Measurements from ENCODE around the gene SEZ6L.

The SEZ6L gene

DNA sequence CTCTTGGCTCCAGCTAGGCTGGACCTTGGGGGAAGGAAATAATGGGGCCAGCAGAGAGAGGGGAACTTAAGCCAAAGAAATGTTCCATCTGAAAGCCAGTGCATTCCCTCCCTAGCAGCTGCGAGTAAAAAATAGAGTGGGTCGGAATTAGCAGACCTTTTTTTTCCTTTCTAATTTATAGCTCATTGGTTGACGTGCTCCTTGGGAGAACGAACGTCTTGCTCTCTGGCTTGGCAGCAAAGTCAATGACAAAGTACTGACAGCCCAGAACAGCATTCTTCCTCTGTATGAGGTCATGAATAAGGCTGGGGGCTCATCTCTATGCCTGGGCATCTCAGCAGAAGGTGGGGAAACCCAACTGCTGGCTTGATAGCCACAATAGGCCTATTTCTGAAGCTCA is 65.0 kb downstream of the SEZ6L start:
- TF ChIP-seq CTCF (IDR thresholded peaks at IDR 0.05; ENCODE audit: insufficient read depth, low read length): no peak
- TF ChIP-seq, protein P1, sequence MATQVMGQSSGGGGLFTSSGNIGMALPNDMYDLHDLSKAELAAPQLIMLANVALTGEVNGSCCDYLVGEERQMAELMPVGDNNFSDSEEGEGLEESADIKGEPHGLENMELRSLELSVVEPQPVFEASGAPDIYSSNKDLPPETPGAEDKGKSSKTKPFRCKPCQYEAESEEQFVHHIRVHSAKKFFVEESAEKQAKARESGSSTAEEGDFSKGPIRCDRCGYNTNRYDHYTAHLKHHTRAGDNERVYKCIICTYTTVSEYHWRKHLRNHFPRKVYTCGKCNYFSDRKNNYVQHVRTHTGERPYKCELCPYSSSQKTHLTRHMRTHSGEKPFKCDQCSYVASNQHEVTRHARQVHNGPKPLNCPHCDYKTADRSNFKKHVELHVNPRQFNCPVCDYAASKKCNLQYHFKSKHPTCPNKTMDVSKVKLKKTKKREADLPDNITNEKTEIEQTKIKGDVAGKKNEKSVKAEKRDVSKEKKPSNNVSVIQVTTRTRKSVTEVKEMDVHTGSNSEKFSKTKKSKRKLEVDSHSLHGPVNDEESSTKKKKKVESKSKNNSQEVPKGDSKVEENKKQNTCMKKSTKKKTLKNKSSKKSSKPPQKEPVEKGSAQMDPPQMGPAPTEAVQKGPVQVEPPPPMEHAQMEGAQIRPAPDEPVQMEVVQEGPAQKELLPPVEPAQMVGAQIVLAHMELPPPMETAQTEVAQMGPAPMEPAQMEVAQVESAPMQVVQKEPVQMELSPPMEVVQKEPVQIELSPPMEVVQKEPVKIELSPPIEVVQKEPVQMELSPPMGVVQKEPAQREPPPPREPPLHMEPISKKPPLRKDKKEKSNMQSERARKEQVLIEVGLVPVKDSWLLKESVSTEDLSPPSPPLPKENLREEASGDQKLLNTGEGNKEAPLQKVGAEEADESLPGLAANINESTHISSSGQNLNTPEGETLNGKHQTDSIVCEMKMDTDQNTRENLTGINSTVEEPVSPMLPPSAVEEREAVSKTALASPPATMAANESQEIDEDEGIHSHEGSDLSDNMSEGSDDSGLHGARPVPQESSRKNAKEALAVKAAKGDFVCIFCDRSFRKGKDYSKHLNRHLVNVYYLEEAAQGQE (IDR thresholded peaks at IDR 0.05; ENCODE audit: insufficient replicate concordance, low read depth): no peak
- no peak for TF ChIP-seq GABPA (IDR thresholded peaks at IDR 0.05; ENCODE audit: low read depth)
- TF ChIP-seq SPI1 (IDR thresholded peaks at IDR 0.05; ENCODE audit: borderline replicate concordance, low read depth): no peak
- TF ChIP-seq POLR2AphosphoS5 (IDR thresholded peaks at IDR 0.05; ENCODE audit: low read depth): no peak
- H3K4me3 ChIP-seq (replicated peaks; ENCODE audit: insufficient read depth, low read length): no peak overlapping the region
- no peak for DNase-seq (ENCODE audit: low read depth in 1 of 2, low spot score in 1 of 2)

DNA sequence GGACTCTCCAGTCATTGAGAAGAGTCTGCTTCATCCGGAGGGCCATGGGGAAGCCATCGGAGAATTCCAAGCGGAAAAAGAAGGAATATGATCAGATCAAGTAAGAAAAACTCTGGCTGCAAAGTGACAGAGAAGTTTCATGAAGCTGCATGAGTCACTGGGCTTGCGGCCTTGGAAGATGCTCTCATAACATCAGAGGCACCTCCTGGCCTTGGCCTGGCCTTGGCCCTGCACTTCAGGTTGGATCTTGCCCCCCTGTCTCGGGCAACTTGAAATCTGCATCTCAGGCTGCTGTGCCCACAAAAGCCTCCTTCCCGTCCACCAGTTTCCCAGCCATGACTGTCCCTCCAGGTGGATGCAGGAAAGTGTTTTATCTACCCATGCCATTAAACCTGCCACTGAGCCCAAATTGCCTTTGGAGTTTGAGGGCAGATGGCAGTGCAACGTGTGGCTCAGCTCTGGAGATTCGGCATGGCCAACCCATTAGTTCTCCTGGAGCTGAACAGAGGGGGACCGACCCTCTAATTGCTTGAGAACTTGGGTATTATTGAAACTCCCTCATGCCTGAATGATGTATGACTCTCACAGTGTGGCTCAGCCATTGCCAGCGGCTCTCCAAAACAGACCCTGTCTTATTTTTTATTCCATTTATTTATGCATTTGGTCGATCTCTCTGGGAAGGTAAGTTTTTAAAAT is 66.7 kb downstream of the SEZ6L start:
- H3K27me3 ChIP-seq (ENCODE audit: insufficient read depth, poor library complexity, severe bottlenecking): no peaks in the 10 kb centered on the region
- no peak for DNase-seq (ENCODE audit: low read depth in 1 of 2, low spot score in 1 of 2)
- TF ChIP-seq GABPA (IDR thresholded peaks at IDR 0.05; ENCODE audit: low read depth) (no peak), POLR2AphosphoS5 (IDR thresholded peaks at IDR 0.05; ENCODE audit: low read depth) (no peak), CTCF (IDR thresholded peaks at IDR 0.05; ENCODE audit: insufficient read depth, low read length) (no peak), SPI1 (IDR thresholded peaks at IDR 0.05; ENCODE audit: borderline replicate concordance, low read depth) (no peak)
- TF ChIP-seq, protein P1 (IDR thresholded peaks at IDR 0.05; ENCODE audit: insufficient replicate concordance, low read depth): no peak
- no peak overlapping the region for H3K27ac ChIP-seq (replicated peaks)
- H3K4me3 ChIP-seq (replicated peaks; ENCODE audit: insufficient read depth, low read length): no peak overlapping the region

More for the DNA sequence above, 65.0 kb downstream of the SEZ6L start:
- Histone ChIP-seq H3K27ac (replicated peaks) (no peak overlapping the region), H3K27me3 (ENCODE audit: insufficient read depth, poor library complexity, severe bottlenecking) (no peaks in the 10 kb centered on the region)

GRCh38 chr22:26236991-26237390 is 67.7 kb downstream of the SEZ6L start:
- Histone ChIP-seq H3K27ac (replicated peaks) (no peak overlapping the region), H3K27me3 (ENCODE audit: insufficient read depth, poor library complexity, severe bottlenecking) (no peaks in the 10 kb centered on the region), H3K4me3 (replicated peaks; ENCODE audit: insufficient read depth, low read length) (no peak overlapping the region)
- TF ChIP-seq, protein P1 (IDR thresholded peaks at IDR 0.05; ENCODE audit: insufficient replicate concordance, low read depth): no peak
- TF ChIP-seq SPI1 (IDR thresholded peaks at IDR 0.05; ENCODE audit: borderline replicate concordance, low read depth) (no peak), POLR2AphosphoS5 (IDR thresholded peaks at IDR 0.05; ENCODE audit: low read depth) (no peak), GABPA (IDR thresholded peaks at IDR 0.05; ENCODE audit: low read depth) (no peak), CTCF (IDR thresholded peaks at IDR 0.05; ENCODE audit: insufficient read depth, low read length) (no peak)
- no peak for DNase-seq (ENCODE audit: low read depth in 1 of 2, low spot score in 1 of 2)
